Dermis microvascular lymphatic vessel endothelial cell (primary cell): ENCODE measurements around the gene TSLP. TPM values are rescaled to one million over a fixed set of nuclear protein-coding genes. Genes with fewer than 3 reads are reported as not detected.
A peak's percentile ranks its signal among the peaks of the same experiment; 100 is the strongest.

Source experiments
- DNase-seq, 2 donors: peaks; one replicate each; pipeline versions ENCODE4 v3.0.0 to v3.0.0-alpha.2; 2010; ENCODE audit warnings: low read depth in 2 of 2
- total RNA-seq: library from RNA; depleted of rRNA; stranded (reverse); fragments of >200 nt; gene quantifications from 2 replicates; pipeline ENCODE4 v1.2.1, GENCODE V29; 2014

TSLP gene
- total RNA-seq, 1 donor from 2014 or later, result under 0.01 TPM

- DNase-seq, result no peak
Measured at GRCh38 chr5:111095982-111096381, 24.5 kb downstream of the TSLP start.

DNA sequence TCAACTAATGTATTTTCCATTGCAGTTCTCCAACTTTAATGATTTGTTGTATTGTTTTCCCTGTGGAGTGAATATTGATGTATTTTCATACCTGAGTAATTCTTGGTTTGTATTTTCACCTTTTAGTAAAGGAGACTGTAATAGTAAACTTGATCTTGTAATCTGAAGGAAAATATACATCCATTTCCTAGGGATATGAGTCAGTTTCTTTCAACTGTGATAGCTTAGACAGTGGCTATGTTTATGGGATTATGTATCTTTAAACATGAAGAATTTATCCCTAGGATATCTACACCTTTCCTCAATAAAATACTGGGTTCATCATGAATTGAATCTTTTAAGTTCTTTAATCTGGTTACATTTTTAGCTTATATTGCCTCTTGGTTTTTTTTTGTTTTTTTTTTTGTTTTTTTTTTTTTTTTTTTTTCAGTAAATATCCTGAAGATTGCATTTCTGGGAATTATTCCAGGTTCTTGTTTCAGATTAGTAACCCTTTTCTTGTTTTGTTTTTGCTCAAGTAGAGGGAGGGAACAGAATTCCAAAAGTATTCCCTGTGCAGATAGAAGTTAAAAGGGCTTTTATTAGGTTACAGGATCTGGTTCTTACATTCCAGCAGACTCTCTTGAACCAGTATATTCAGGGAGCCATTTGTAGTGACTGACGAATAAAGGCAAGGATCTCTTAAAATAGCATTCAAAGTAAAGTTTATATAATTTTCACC is 27.7 kb downstream of the TSLP start:
- DNase-seq, result peak in 1 of 2 donors; percentile 46

DNA sequence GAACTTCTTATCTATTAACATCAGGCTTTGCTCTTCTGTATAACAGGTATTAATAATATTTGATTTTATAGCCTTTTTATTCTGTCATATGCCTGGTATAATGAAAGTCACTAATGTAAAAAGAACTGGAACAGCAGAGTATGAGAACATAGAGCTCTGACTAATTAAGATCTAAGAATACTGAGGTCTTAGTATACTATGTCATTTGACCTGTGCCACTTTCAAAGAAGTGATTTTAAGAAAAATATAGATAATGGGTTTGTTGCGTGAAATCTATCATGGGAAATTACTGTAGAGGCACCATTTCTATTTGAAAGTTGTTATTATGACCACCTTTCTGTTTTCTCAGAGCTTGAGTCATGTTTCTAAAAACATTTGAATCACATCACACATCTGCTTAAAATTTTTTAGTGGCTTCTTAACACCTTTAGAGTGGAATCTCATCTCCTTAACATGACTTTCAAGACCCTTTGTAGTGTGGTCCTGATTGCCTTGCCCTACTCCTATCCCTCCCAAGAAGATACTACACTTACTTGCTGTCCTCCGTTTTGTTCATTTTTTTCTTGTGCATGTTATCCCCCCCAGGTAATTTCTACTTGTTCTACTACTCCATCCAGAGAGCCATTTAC is 34.9 kb downstream of the TSLP start:
- DNase-seq, result no peak

DNA sequence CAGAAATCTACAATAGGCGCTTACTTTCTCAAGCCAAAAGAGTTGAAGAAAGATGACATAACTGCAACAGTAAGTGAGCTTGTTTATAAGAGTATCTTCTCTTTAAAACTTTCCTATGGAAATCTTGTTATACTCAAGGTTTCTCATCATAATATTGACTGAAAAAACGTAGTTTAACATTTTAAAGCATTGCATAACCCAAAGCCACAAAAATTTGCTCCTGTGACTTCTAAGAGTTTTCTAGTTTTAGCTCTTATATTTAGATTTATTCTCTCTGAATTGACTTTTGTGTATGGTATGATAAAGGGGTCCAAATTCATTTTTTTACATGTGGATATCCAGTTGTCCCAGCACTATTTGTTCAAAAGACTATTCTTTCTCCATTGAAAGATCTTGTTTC is 35.9 kb downstream of the TSLP start:
- no peak for DNase-seq

GRCh38 chr5:111111956-111112355 is 40.4 kb downstream of the TSLP start:
- DNase-seq, result no peak

DNA sequence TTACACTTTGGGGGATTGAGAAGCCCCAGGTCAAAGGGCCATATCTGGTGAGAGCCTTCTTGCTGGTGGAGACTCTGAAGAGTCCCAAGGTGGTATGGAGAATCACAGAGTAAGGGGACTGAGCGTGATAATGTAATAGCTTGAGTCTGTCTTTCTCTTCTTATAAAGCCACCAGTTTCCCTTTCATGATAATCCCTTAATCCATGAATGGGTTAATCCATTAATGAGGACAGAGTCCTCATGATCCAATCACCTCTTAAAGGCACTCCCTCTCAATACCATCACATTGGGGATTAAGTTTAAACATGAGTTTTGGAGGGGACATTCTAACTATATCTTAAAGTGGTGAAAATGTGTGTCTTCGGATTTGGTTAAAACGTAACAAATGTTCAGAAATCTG is 42.2 kb downstream of the TSLP start:
- no peak for DNase-seq

DNA sequence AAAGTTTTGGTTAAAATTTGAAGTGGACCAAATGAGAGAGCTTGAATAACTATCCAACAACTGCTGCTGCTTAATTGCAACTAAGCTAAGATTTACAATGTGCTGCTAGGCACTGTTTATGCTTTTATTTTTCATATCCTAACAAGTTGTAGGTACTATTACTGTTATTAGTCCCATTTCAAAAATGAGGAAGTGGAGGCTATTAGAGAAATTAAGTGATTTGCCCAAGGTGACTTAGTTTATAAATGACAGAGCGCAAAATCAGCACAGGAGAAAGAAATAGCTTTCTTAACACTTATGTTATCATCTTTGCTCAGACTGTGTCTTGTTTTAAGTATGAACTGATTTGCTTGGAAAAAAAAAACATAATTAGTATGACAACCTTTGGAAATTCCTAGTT is 43.7 kb downstream of the TSLP start:
- no peak for DNase-seq

- no peak for DNase-seq
Measured at GRCh38 chr5:111116550-111116949, 45.0 kb downstream of the TSLP start.

GRCh38 chr5:111117136-111117535 is 45.6 kb downstream of the TSLP start:
- DNase-seq, result no peak

- no peak for DNase-seq
Measured at GRCh38 chr5:111119221-111119620, 47.7 kb downstream of the TSLP start.

DNA sequence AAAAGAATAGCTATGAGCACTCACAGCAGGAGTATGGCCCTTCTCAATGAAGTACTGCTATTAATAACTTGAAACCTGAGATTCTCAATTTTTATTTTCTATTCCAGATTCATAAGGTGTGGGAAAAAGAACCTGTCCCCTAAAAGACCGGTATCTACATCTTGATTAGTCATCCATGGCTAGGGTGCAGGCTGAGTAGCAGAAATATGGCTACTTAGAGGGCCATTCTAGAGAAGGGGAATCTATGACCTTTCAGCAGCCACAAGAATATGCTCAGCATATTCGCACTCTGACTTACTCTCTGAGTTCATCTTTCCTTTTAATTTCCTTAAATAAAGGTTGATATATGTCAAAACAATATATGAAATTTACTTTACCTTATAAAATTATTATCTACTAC is 48.3 kb downstream of the TSLP start:
- DNase-seq, result no peak

GRCh38 chr5:111120911-111121310 is 49.4 kb downstream of the TSLP start:
- no peak for DNase-seq

DNA sequence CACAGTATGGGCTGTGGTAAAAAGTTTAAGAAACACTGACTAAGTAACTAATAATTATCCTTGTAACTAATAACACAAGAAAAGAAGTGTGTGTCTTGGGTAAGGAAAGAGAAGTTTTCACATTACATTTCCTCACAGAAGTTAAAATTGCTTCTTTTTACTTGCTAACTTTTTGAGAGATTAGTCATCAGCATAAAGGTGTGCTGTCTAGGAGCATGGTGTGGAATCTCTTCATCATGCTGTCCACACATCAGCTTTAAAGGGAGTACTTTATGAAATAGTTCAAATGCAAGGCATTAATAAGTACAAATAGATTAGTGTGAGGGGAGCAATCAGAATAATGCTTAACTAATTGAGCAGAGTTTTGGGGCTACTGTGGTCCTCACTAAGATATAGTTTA is 50.4 kb downstream of the TSLP start:
- DNase-seq, result no peak

DNA sequence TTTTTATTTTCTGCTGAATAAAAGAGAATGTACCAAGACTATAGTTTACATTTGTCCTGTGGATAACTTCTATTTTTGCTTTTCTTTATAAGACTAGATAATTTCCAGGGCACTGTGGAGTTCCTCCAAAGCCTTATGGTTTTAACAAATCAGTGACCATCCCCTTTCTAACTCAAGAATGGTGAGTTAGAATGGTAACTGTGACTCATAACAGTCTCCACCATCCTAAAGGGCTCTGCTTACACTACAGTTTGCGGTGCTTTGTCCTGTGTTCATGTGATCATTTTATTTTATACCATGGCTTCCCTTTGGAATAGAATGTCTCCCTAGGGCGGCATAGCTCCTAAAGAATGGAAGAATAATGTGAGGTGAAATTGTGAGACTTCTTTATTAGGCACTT is 50.9 kb downstream of the TSLP start:
- DNase-seq, result no peak

- DNase-seq, result no peak
Measured at GRCh38 chr5:111124793-111125192, 53.3 kb downstream of the TSLP start.

DNA sequence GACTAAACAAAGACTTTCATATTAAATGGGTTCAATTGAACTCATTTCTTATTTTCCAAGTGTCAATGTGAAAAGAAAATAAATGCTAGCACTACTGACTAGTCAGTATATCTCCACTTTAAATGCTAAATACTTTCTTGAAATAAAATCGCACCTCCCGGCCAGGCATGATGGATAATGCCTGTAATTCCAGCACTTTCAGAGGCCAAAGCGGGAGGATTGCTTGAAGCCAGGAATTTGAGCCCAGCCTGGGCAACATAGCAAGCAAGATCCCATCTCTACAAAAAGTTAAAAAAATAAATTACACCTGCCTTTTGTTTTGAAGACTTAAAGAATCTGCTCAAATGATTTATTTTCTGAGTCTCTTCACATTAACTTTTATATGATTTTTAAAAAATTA is 55.4 kb downstream of the TSLP start:
- no peak for DNase-seq

Other genes starting within 250 kb of the TSLP start
- 37.0 and 48.9 TPM in 2 replicates for gene WDR36, start 20.6 kb downstream of the TSLP start, total RNA-seq
- gene CAMK4, start 152.7 kb downstream of the TSLP start, total RNA-seq, result under 0.01 and 0.13 TPM in 2 replicates